HUES64 (cell line): ENCODE results near the gene CACNA1H.
"Not testable (repeated sequence)": the region's sequence is repeated elsewhere in the genome, so short reads cannot be mapped to it uniquely, and the experiment has no call there.

Experiments used
- H3K27ac ChIP-seq: 2 replicates; pipeline ENCODE4 v1.7.0; 2013; ENCODE audit warnings: low read depth, low read length, inconsistent platforms
- H3K27me3 ChIP-seq: 2 replicates; pipeline ENCODE4 v1.6.1; 2013; ENCODE audit warnings: mild to moderate bottlenecking, low read length; ENCODE audit not compliant: insufficient read depth
- H3K36me3 ChIP-seq: 2 replicates; pipeline ENCODE4 v1.6.1; 2013; ENCODE audit warnings: mild to moderate bottlenecking, low read length; ENCODE audit not compliant: insufficient read depth
- H3K4me1 ChIP-seq: 2 replicates; pipeline ENCODE4 v1.6.1; 2013; ENCODE audit warnings: mild to moderate bottlenecking, low read length, moderate library complexity; ENCODE audit not compliant: insufficient read depth
- H3K4me3 ChIP-seq: 2 replicates; pipeline ENCODE4 v1.5.1; 2013; ENCODE audit warnings: mild to moderate bottlenecking, low read length, moderate library complexity
- H3K9ac ChIP-seq: 2 replicates; pipeline ENCODE4 v1.6.1; 2013; ENCODE audit warnings: mild to moderate bottlenecking, low read depth, low read length
- H3K9me3 ChIP-seq: 2 replicates; pipeline ENCODE4 v1.6.1; 2013; ENCODE audit warnings: low read depth, low read length; ENCODE audit not compliant: insufficient read depth
- WGBS: fragments of 150-250, 120-280 bp; methylation state at CpG from one replicate; pipeline ENCODE4 v1.1.7; 2013; ENCODE audit warnings: missing lambda C conversion rate; 5-methylcytosine and 5-hydroxymethylcytosine counted together

Gene CACNA1H

DNA sequence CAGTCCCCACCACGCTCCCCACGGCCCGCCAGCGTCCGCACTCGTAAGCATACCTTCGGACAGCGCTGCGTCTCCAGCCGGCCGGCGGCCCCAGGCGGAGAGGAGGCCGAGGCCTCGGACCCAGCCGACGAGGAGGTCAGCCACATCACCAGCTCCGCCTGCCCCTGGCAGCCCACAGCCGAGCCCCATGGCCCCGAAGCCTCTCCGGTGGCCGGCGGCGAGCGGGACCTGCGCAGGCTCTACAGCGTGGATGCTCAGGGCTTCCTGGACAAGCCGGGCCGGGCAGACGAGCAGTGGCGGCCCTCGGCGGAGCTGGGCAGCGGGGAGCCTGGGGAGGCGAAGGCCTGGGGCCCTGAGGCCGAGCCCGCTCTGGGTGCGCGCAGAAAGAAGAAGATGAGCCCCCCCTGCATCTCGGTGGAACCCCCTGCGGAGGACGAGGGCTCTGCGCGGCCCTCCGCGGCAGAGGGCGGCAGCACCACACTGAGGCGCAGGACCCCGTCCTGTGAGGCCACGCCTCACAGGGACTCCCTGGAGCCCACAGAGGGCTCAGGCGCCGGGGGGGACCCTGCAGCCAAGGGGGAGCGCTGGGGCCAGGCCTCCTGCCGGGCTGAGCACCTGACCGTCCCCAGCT lies 67.3 kb downstream of the CACNA1H start:
- no peak overlapping the region for H3K27ac ChIP-seq
- H3K4me1 ChIP-seq: no peaks in the 10 kb centered on the region
- H3K9ac ChIP-seq: no peak overlapping the region
- H3K36me3 ChIP-seq: peaks cover 37% of the 10 kb centered on the region; the same call in 1 of the 2 replicates
- H3K4me3 ChIP-seq: no peak overlapping the region
- 94% methylated on average over 55 of the region's 55 CpGs for WGBS
- H3K9me3 ChIP-seq: no peaks in the 10 kb centered on the region
- no peaks in the 10 kb centered on the region for H3K27me3 ChIP-seq

GRCh38 chr16:1220841-1221627 lies 68.1 kb downstream of the CACNA1H start:
- WGBS: 95% methylated on average over 48 of the region's 48 CpGs
- H3K36me3 ChIP-seq: peaks cover 33% of the 10 kb centered on the region; the same call in 1 of the 2 replicates
- H3K9me3 ChIP-seq: no peaks in the 10 kb centered on the region
- H3K27me3 ChIP-seq: no peaks in the 10 kb centered on the region
- H3K27ac ChIP-seq: no peak overlapping the region
- H3K4me1 ChIP-seq: no peaks in the 10 kb centered on the region
- H3K9ac ChIP-seq: no peak overlapping the region
- no peak overlapping the region for H3K4me3 ChIP-seq

GRCh38 chr16:1221628-1222552 lies 69.0 kb downstream of the CACNA1H start:
- peaks cover 28% of the 10 kb centered on the region; the same call in 1 of the 2 replicates for H3K36me3 ChIP-seq
- no peak overlapping the region for H3K4me3 ChIP-seq
- no peaks in the 10 kb centered on the region for H3K27me3 ChIP-seq
- H3K9ac ChIP-seq: no peak overlapping the region
- H3K27ac ChIP-seq: no peak overlapping the region
- no peaks in the 10 kb centered on the region for H3K9me3 ChIP-seq
- 93% methylated on average over 40 of the region's 40 CpGs for WGBS
- no peaks in the 10 kb centered on the region for H3K4me1 ChIP-seq

- 87% methylated on average over 25 of the region's 25 CpGs for WGBS
- no peaks in the 10 kb centered on the region; the same call in 1 of the 2 replicates for H3K27me3 ChIP-seq
- 0 out of 2 replicates have a peak, but pooled peaks cover 20% of the 10 kb centered on the region for H3K36me3 ChIP-seq
- no peak overlapping the region for H3K4me3 ChIP-seq
- no peaks in the 10 kb centered on the region for H3K9me3 ChIP-seq
- no peaks in the 10 kb centered on the region for H3K4me1 ChIP-seq
- no peak overlapping the region for H3K27ac ChIP-seq
- H3K9ac ChIP-seq: no peak overlapping the region
Measured at GRCh38 chr16:1222553-1223354, 69.8 kb downstream of the CACNA1H start.

GRCh38 chr16:1223355-1224214 lies 70.7 kb downstream of the CACNA1H start:
- Histone ChIP-seq H3K9me3 (no peaks in the 10 kb centered on the region), H3K27me3 (no peaks in the 10 kb centered on the region; the same call in 1 of the 2 replicates)

DNA sequence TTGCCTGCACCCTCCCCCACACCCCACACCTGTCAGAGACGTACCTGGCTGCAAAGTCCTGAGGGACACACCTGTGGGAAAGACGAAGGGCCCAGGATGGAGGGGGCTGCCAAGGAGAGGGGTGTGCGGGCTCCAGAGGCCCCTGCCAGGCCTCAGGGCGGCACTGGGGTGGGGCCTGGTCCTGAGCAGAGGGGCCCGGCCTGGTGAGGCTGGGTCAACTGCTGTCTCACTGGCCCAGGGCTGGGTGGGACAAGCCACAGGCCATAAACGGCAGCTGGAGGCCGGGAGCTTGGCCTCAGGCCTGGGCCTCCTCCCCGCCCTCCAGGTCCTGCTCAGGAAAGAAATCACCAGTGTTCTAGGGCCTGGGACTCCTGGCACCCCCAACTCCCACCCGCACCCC lies 71.7 kb downstream of the CACNA1H start:
- Histone ChIP-seq H3K4me3 (no peak overlapping the region), H3K4me1 (no peaks in the 10 kb centered on the region), H3K9ac (no peak overlapping the region), H3K27ac (no peak overlapping the region), H3K27me3 (no peaks in the 10 kb centered on the region; the same call in 1 of the 2 replicates), H3K36me3 (0 out of 2 replicates have a peak, but pooled peaks cover 11% of the 10 kb centered on the region), H3K9me3 (no peaks in the 10 kb centered on the region)
- 93% methylated on average over 9 of the region's 9 CpGs for WGBS

More at GRCh38 chr16:1223355-1224214, 70.7 kb downstream of the CACNA1H start:
- no peak overlapping the region for H3K27ac ChIP-seq
- 94% methylated on average over 38 of the region's 38 CpGs for WGBS
- H3K9ac ChIP-seq: no peak overlapping the region
- H3K4me3 ChIP-seq: no peak overlapping the region
- H3K4me1 ChIP-seq: no peaks in the 10 kb centered on the region
- 0 out of 2 replicates have a peak, but pooled peaks cover 14% of the 10 kb centered on the region for H3K36me3 ChIP-seq

DNA sequence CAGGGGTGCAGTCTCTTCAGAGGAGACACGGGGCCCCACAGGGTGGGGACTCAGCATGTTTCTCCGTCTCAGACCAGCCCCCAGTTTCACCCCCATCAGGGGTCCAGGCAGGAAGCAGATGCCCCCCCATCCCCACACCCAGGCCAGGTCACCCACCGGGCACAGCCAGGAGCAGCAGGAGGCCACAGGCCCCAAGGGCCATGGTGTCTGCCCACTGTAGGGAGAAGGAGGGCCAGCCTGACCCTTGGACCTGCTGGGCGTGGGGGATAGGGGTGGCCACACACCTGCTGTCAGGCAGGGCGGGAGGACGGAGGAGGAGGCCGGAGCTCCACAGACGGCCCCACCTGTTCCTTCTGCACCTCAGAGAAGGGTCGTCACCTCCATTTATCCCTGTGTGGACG lies 72.1 kb downstream of the CACNA1H start, which contains the start of gene TPSG1:
Gene TPSG1 (minus strand): TSS at position 218 of the 401 bp plus-strand sequence. CDS start 16 bp downstream, at position 202.
- 89% methylated on average over 10 of the region's 10 CpGs for WGBS
- Histone ChIP-seq H3K9ac (no peak within 1 kb of the TSS), H3K36me3 (0 out of 2 replicates have a peak, but pooled peaks cover 6% of the 10 kb centered on the region), H3K4me1 (no peaks in the 10 kb centered on the region), H3K27me3 (no peaks in the 10 kb centered on the region; the same call in 1 of the 2 replicates), H3K27ac (no peak within 1 kb of the TSS), H3K4me3 (no peak within 1 kb of the TSS), H3K9me3 (no peaks in the 10 kb centered on the region)

GRCh38 chr16:1225728-1226311 lies 72.9 kb downstream of the CACNA1H start:
- H3K9me3 ChIP-seq, H3K4me1 ChIP-seq, H3K4me3 ChIP-seq, H3K27me3 ChIP-seq, H3K36me3 ChIP-seq, H3K9ac ChIP-seq, H3K27ac ChIP-seq: not testable (repeated sequence)
- WGBS: 78% methylated on average over 22 of the region's 24 CpGs

DNA sequence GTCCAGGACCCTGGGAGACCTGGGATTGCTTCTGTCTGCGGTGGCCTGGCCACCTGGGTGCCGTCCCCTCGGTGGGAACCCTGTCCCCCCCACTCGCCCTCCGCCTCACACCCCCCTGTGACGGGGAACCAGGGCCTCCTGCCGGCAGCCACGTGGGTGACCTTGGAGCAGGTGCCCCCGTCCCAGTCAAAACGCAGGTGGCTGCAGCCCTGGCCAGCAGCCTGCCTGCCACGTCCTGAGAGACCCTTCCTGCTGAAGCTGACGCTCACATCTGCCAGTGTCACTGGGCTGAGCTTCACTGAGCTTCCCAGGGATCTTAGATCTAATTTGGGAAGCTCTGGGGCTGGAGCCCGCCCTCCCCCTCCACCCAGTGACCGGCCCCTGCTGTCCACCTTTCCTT lies 73.8 kb downstream of the CACNA1H start:
- not testable (repeated sequence) for H3K4me1 ChIP-seq, H3K27me3 ChIP-seq, H3K9me3 ChIP-seq, H3K9ac ChIP-seq, H3K4me3 ChIP-seq, H3K27ac ChIP-seq, H3K36me3 ChIP-seq
- 76% methylated on average over 12 of the region's 14 CpGs for WGBS
